HEK293T (cell line): ENCODE measurements around the gene FN1.

Experiments
- CTCF ChIA-PET: fragments of 350-600 bp; formaldehyde crosslinking; extraction: SDS; loops from one replicate; lab custom pipeline; 2021; ENCODE audit warnings: antibody characterized with exemption, inconsistent platforms; lab: Yijun Ruan, JAX
- POLR2A ChIA-PET: fragments of 350-600 bp; formaldehyde crosslinking; extraction: SDS; loops from one replicate; lab custom pipeline; 2020; ENCODE audit warnings: antibody characterized with exemption, inconsistent platforms; lab: Yijun Ruan, JAX
- DNase-seq: peaks from one replicate; pipeline ENCODE4 v3.0.0; 2012; ENCODE audit warnings: mixed read lengths; ENCODE audit errors: extremely low spot score
- ARNT ChIP-seq: fragments of 450-650 bp; IDR thresholded peaks from 2 replicates; pipeline ENCODE4 v1.6.1; 2017; ENCODE audit warnings: mild to moderate bottlenecking
- BHLHE40 ChIP-seq: fragments of 450-650 bp; IDR thresholded peaks from 2 replicates; pipeline ENCODE4 v1.6.1; 2016; ENCODE audit warnings: mild to moderate bottlenecking, moderate library complexity, borderline replicate concordance
- CTBP1 ChIP-seq: fragments of 450-650 bp; IDR thresholded peaks from 2 replicates; pipeline ENCODE4 v1.6.1; 2016; ENCODE audit warnings: borderline replicate concordance
- ELF4 ChIP-seq: fragments of 450-650 bp; IDR thresholded peaks from 2 replicates; pipeline ENCODE4 v1.6.1; 2017; ENCODE audit warnings: antibody characterized with exemption
- FOXA1 ChIP-seq: fragments of 450-650 bp; IDR thresholded peaks from 2 replicates; pipeline ENCODE4 v1.6.1; 2016; ENCODE audit warnings: mild to moderate bottlenecking
- FOXK2 ChIP-seq: fragments of 450-650 bp; IDR thresholded peaks from 2 replicates; pipeline ENCODE4 v1.6.1; 2016; ENCODE audit warnings: mild to moderate bottlenecking
- FOXM1 ChIP-seq: fragments of 450-650 bp; IDR thresholded peaks from 2 replicates; pipeline ENCODE4 v1.6.1; 2017; ENCODE audit warnings: mild to moderate bottlenecking, borderline replicate concordance
- HDGF ChIP-seq: fragments of 450-650 bp; IDR thresholded peaks from 2 replicates; pipeline ENCODE4 v1.6.1; 2017; ENCODE audit warnings: antibody characterized with exemption, borderline replicate concordance
- L3MBTL2 ChIP-seq: fragments of 450-650 bp; conservative IDR thresholded peaks from 2 replicates; pipeline ENCODE4 v1.6.1; 2016; ENCODE audit warnings: mild to moderate bottlenecking
- LEF1 ChIP-seq: fragments of 450-650 bp; IDR thresholded peaks from 2 replicates; pipeline ENCODE4 v1.6.1; 2017; ENCODE audit warnings: mild to moderate bottlenecking, borderline replicate concordance
- NFRKB ChIP-seq: fragments of 450-650 bp; IDR thresholded peaks from 2 replicates; pipeline ENCODE4 v1.6.1; 2016; ENCODE audit warnings: mild to moderate bottlenecking, moderate library complexity
- SP1 ChIP-seq: fragments of 450-650 bp; IDR thresholded peaks from 2 replicates; pipeline ENCODE4 v1.6.1; 2017
- SUZ12 ChIP-seq: fragments of 450-650 bp; IDR thresholded peaks from 2 replicates; pipeline ENCODE4 v1.6.1; 2016; ENCODE audit warnings: mild to moderate bottlenecking
- TARDBP ChIP-seq: fragments of 450-650 bp; IDR thresholded peaks from 2 replicates; pipeline ENCODE4 v1.6.1; 2016
- ZNF384 ChIP-seq: fragments of 450-650 bp; IDR thresholded peaks from 2 replicates; pipeline ENCODE4 v1.6.1; 2016
- TF ChIP-seq, protein P1 (sequence below): fragments of 450-650 bp; IDR thresholded peaks from 2 replicates; pipeline ENCODE4 v1.6.1; 2016

FN1 gene

GRCh38 chr2:215432759-215433594 lies 2.9 kb downstream of the FN1 start:
- POLR2A ChIA-PET: no interaction called here
- DNase-seq: no peak
- TF ChIP-seq CTBP1 (no peak), NFRKB (no peak), SUZ12 (no peak), SP1 (no peak), FOXM1 (no peak), BHLHE40 (no peak), L3MBTL2 (no peak), TARDBP (no peak), HDGF (no peak), ARNT (no peak)
- CTCF ChIA-PET: interaction anchor here (1.3 kb wide), 1 partner anchor 9 kb away, joined by 4 read pairs; no protein-coding TSS in a partner anchor

DNA sequence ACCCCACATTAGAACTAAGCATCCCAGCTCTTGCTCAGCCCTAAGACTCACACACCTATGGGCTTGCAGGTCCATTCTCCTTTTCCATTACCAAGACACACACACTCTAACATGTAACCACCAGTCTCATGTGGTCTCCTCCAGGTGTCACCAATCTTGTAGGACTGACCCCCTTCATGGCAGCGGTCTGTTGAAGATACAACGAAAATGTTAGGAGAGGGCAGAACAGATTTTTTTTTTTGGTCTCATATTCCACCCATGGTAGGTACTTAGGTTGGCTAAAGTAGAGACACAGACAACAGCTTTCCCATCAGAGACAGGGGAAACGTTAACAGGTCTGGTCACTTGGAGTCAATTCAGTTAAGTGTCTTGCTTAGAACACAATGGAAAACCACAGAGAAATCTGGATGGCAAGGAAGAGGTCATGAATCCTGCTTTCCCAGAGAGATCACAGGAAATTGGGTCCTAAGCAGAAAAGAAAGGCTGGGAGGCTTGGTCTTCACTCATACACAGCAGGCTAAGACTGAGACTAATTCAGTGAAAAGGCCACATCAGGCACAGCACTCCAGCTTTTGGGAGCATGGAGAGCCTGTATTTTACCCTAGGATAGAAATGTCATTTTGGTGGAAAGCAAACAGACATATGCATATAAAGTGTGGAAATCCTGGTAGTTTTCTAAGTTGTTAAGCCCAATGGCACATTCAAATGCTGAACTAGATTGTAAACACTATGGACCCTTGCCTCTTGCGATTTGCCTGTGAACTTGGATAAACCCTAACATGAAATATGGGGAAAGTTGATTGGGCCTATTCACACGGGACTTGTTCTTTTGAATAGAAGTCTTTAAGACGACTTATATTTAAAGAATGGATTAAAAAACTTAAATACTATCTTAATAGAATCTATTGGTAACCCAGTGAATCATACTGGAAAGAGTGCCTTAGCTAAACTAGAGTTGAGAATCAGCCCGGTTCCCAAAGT lies 3.8 kb downstream of the FN1 start:
- CTCF ChIA-PET: no interaction called here
- POLR2A ChIA-PET: no interaction called here
- DNase-seq: no peak
- no peak for TF ChIP-seq FOXA1
- no peak for TF ChIP-seq L3MBTL2
- TF ChIP-seq ARNT: no peak
- TF ChIP-seq, protein P1, sequence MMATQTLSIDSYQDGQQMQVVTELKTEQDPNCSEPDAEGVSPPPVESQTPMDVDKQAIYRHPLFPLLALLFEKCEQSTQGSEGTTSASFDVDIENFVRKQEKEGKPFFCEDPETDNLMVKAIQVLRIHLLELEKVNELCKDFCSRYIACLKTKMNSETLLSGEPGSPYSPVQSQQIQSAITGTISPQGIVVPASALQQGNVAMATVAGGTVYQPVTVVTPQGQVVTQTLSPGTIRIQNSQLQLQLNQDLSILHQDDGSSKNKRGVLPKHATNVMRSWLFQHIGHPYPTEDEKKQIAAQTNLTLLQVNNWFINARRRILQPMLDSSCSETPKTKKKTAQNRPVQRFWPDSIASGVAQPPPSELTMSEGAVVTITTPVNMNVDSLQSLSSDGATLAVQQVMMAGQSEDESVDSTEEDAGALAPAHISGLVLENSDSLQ: no peak
- no peak for TF ChIP-seq HDGF
- TF ChIP-seq LEF1: no peak
- no peak for TF ChIP-seq BHLHE40
- TF ChIP-seq CTBP1: no peak
- TF ChIP-seq SUZ12: no peak
- no peak for TF ChIP-seq TARDBP
- no peak for TF ChIP-seq FOXM1
- no peak for TF ChIP-seq FOXK2
- TF ChIP-seq SP1: no peak
- TF ChIP-seq ZNF384: no peak
- no peak for TF ChIP-seq NFRKB
- no peak for TF ChIP-seq ELF4

DNA sequence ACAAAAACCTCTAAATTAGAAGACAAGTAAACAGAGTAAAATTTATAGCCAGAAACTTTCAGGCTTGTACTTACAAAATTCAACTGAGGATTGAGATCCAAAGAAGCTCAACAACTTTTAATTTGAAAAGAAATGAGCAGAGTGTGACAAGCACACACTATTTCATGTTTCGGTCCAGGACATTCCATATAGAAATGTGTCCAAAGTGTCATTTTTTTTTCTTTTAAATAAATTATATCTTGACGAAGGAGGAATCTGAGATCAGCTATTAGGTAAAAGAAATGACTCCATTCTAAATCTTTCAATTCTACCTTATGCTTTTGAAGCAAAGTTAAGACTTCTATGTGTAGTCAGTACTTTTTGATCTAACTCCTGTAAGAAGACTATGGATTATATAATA lies 4.6 kb downstream of the FN1 start:
- ChIA-PET CTCF (no interaction called here), POLR2A (no interaction called here)
- TF ChIP-seq FOXM1 (no peak), TARDBP (no peak), LEF1 (no peak)
- no peak for DNase-seq

GRCh38 chr2:215430528-215431187 lies 5.2 kb downstream of the FN1 start:
- POLR2A ChIA-PET: no interaction called here
- TF ChIP-seq NFRKB (no peak), BHLHE40 (no peak), FOXA1 (no peak), HDGF (no peak), LEF1 (no peak)
- TF ChIP-seq, protein P1: no peak
- DNase-seq: no peak
- CTCF ChIA-PET: no interaction called here

DNA sequence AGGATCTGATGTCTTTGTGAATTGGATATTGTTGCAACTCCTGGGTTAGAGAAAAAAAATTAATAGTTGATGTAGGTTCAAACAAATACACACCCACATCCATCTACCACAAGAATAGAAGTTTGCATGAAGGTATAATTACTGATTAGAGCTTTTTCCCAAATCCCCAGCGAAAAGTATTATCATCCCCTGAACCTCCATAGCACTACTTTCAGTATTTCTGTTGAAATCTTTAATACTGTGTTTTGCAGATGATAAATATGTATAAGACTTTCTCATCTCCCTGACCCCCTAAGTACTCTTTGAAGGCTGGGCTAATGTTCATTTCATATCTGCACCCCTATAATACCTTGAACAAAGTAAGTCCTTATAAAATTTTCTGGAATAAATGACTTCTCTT lies 6.4 kb downstream of the FN1 start:
- ChIA-PET CTCF (no interaction called here), POLR2A (no interaction called here)
- no peak for DNase-seq
- TF ChIP-seq ARNT (no peak), SUZ12 (no peak), NFRKB (no peak), TARDBP (no peak), L3MBTL2 (no peak), HDGF (no peak), FOXA1 (no peak), FOXK2 (no peak)

DNA sequence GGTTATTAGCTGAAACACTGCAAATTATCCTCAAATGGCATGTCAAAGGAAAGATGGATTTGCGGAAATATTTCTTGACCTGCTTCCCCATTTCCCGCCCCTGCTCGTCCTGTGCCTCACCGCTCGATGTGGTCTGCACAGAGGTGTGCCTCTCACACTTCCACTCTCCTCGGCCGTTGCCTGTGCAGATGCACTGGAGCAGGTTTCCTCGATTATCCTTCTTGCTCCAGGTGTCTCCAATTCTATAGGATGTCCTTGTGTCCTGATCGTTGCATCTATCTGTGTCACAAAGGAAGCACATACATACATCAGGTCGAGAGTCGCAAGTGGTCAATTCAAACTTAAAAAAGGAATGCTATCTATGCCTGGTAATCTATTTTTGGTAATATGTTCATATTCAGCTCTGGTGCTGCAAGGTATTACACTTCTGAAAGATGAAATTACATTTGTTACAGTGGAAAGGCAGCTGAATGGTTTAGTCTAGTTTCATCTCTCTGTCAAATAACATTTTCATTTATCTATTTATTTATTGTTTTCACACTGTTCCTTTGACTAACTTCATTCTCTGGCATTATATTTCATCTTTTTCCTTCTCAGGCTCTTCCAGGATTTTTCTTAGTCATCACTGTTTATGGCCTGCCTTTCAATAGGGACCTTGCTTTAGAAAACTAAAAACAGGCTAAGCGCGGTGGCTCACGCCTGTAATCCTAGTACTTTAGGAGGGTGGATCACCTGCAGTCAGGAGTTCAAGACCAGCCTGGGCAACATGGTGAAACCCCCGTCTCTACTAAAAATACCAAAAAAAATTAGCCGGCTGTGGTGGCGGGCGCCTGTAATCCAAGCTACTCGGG lies 7.6 kb downstream of the FN1 start:
- TF ChIP-seq NFRKB: no peak
- no peak for TF ChIP-seq FOXA1
- no peak for TF ChIP-seq TARDBP
- TF ChIP-seq HDGF: no peak
- no peak for TF ChIP-seq ELF4
- TF ChIP-seq SP1: no peak
- TF ChIP-seq L3MBTL2: no peak
- TF ChIP-seq LEF1: no peak
- no peak for TF ChIP-seq ZNF384
- no peak for TF ChIP-seq FOXK2
- TF ChIP-seq BHLHE40: no peak
- TF ChIP-seq FOXM1: no peak
- TF ChIP-seq, protein P1: no peak
- no peak for TF ChIP-seq ARNT
- TF ChIP-seq CTBP1: no peak
- no peak for TF ChIP-seq SUZ12
- ChIA-PET POLR2A (no interaction called here), CTCF (interaction anchor here (0.7 kb wide), 1 partner anchor 166 kb away, joined by 4 read pairs; no protein-coding TSS in a partner anchor)
- DNase-seq: no peak
